Embryonic facial prominence (tissue), 1 donor: ENCODE results near the gene KL.

Experiments
- DNase-seq: peaks from one replicate; pipeline ENCODE4 v3.0.0-alpha.2; 2016; ENCODE audit errors: extremely low spot score

Gene KL

GRCh38 chr13:33004511-33004910, 11.7 kb upstream of the KL start:
- DNase-seq, result no peak

- no peak for DNase-seq
Measured at GRCh38 chr13:33006134-33006533, 10.1 kb upstream of the KL start.

- DNase-seq, result no peak
Measured at GRCh38 chr13:33006638-33007037, 9.6 kb upstream of the KL start.

GRCh38 chr13:33007237-33007636, 9.0 kb upstream of the KL start:
- no peak for DNase-seq

- no peak for DNase-seq
Measured at GRCh38 chr13:33007950-33008349, 8.3 kb upstream of the KL start.

- DNase-seq, result no peak
Measured at GRCh38 chr13:33008946-33009722, 7.1 kb upstream of the KL start.

- no peak for DNase-seq
Measured at GRCh38 chr13:33011828-33012470, 4.3 kb upstream of the KL start.

GRCh38 chr13:33014291-33014690, 1.9 kb upstream of the KL start:
- no peak for DNase-seq

- DNase-seq, result no peak
Measured at GRCh38 chr13:33015241-33015668, 968 bp upstream of the KL start.

- DNase-seq, result no peak
Measured at GRCh38 chr13:33015791-33016323, 366 bp upstream of the KL start.

GRCh38 chr13:33017323-33017929, 1.2 kb downstream of the KL start:
- peak; percentile 29 for DNase-seq

- no peak for DNase-seq
Measured at GRCh38 chr13:33018886-33019285, 2.7 kb downstream of the KL start.

- DNase-seq, result no peak
Measured at GRCh38 chr13:33022986-33023385, 6.8 kb downstream of the KL start.

- DNase-seq, result no peak
Measured at GRCh38 chr13:33025220-33025744, 9.1 kb downstream of the KL start.

- DNase-seq, result no peak
Measured at GRCh38 chr13:33026489-33027152, 10.4 kb downstream of the KL start.

- no peak for DNase-seq
Measured at GRCh38 chr13:33028620-33029019, 12.4 kb downstream of the KL start.

GRCh38 chr13:33031277-33031676, 15.1 kb downstream of the KL start:
- no peak for DNase-seq

GRCh38 chr13:33032037-33032625, 15.9 kb downstream of the KL start:
- no peak for DNase-seq

- DNase-seq, result no peak
Measured at GRCh38 chr13:33033051-33033812, 17.0 kb downstream of the KL start.

GRCh38 chr13:33033986-33034385, 17.8 kb downstream of the KL start:
- no peak for DNase-seq
